Adipocyte (in vitro differentiated cells): ENCODE measurements around the gene KCNMA1.

ENCODE experiments used
- DNase-seq: peaks from one replicate; pipeline ENCODE4 v3.0.0-alpha.2; 2015; ENCODE audit warnings: low read depth
- H3K27me3 ChIP-seq: replicated peaks from 2 replicates; pipeline ENCODE4 v1.7.0; 2013; ENCODE audit warnings: mild to moderate bottlenecking, low read length, moderate library complexity; ENCODE audit not compliant: control insufficient read depth, insufficient read depth
- H3K36me3 ChIP-seq: 2 replicates; pipeline ENCODE4 v1.7.0; 2013; ENCODE audit warnings: low read length, mild to moderate bottlenecking, moderate library complexity; ENCODE audit not compliant: control insufficient read depth, insufficient read depth, severe bottlenecking
- H3K4me1 ChIP-seq: 2 replicates; pipeline ENCODE4 v1.7.0; 2013; ENCODE audit warnings: mild to moderate bottlenecking, low read length, moderate library complexity; ENCODE audit not compliant: control insufficient read depth, insufficient read depth
- H3K4me3 ChIP-seq: 2 replicates; pipeline ENCODE4 v1.7.0; 2013; ENCODE audit warnings: mild to moderate bottlenecking, low read length, moderate library complexity
- H3K9ac ChIP-seq: 2 replicates; pipeline ENCODE4 v1.7.0; 2013; ENCODE audit warnings: mild to moderate bottlenecking, low read length, moderate library complexity
- H3K9me3 ChIP-seq: 2 replicates; pipeline ENCODE4 v1.7.0; 2013; ENCODE audit warnings: mild to moderate bottlenecking, low read length, moderate library complexity; ENCODE audit not compliant: control insufficient read depth

Gene KCNMA1

GRCh38 chr10:77675347-77675746 lies 37.7 kb upstream of the KCNMA1 start:
- Histone ChIP-seq H3K27me3 (peaks cover 21% of the 10 kb centered on the region), H3K4me1 (no peaks in the 10 kb centered on the region), H3K9ac (no peak overlapping the region), H3K9me3 (peaks cover 3% of the 10 kb centered on the region), H3K4me3 (no peak overlapping the region), H3K36me3 (no peaks in the 10 kb centered on the region)
- no peak for DNase-seq

- peaks cover 3% of the 10 kb centered on the region for H3K9me3 ChIP-seq
- H3K36me3 ChIP-seq: no peaks in the 10 kb centered on the region
- H3K4me1 ChIP-seq: no peaks in the 10 kb centered on the region
- H3K9ac ChIP-seq: no peak overlapping the region
- DNase-seq: no peak
- no peak overlapping the region for H3K4me3 ChIP-seq
- H3K27me3 ChIP-seq: peaks cover 21% of the 10 kb centered on the region
Measured at GRCh38 chr10:77673515-77674140, 36.0 kb upstream of the KCNMA1 start.

GRCh38 chr10:77673101-77673500 lies 35.5 kb upstream of the KCNMA1 start:
- Histone ChIP-seq H3K9ac (no peak overlapping the region), H3K27me3 (peaks cover 21% of the 10 kb centered on the region), H3K4me1 (no peaks in the 10 kb centered on the region), H3K9me3 (peaks cover 3% of the 10 kb centered on the region), H3K4me3 (no peak overlapping the region), H3K36me3 (no peaks in the 10 kb centered on the region)
- DNase-seq: no peak

GRCh38 chr10:77671594-77672252 lies 34.1 kb upstream of the KCNMA1 start:
- Histone ChIP-seq H3K4me3 (no peak overlapping the region), H3K4me1 (no peaks in the 10 kb centered on the region), H3K9me3 (peaks cover 3% of the 10 kb centered on the region), H3K36me3 (no peaks in the 10 kb centered on the region), H3K27me3 (peaks cover 22% of the 10 kb centered on the region), H3K9ac (no peak overlapping the region)
- DNase-seq: no peak

GRCh38 chr10:77670817-77671443 lies 33.3 kb upstream of the KCNMA1 start:
- no peak overlapping the region for H3K9ac ChIP-seq
- H3K36me3 ChIP-seq: no peaks in the 10 kb centered on the region
- peaks cover 3% of the 10 kb centered on the region for H3K9me3 ChIP-seq
- no peaks in the 10 kb centered on the region for H3K4me1 ChIP-seq
- H3K27me3 ChIP-seq: peaks cover 27% of the 10 kb centered on the region
- DNase-seq: no peak
- no peak overlapping the region for H3K4me3 ChIP-seq

GRCh38 chr10:77669892-77670291 lies 32.3 kb upstream of the KCNMA1 start:
- Histone ChIP-seq H3K4me1 (no peaks in the 10 kb centered on the region), H3K36me3 (no peaks in the 10 kb centered on the region), H3K27me3 (peaks cover 27% of the 10 kb centered on the region), H3K9ac (no peak overlapping the region), H3K9me3 (peaks cover 3% of the 10 kb centered on the region), H3K4me3 (no peak overlapping the region)
- DNase-seq: peak; percentile 4

- no peak overlapping the region for H3K4me3 ChIP-seq
- no peaks in the 10 kb centered on the region for H3K4me1 ChIP-seq
- H3K9ac ChIP-seq: no peak overlapping the region
- H3K27me3 ChIP-seq: peaks cover 27% of the 10 kb centered on the region
- DNase-seq: no peak
- no peaks in the 10 kb centered on the region for H3K36me3 ChIP-seq
- H3K9me3 ChIP-seq: peaks cover 3% of the 10 kb centered on the region
Measured at GRCh38 chr10:77667426-77668324, 30.1 kb upstream of the KCNMA1 start.

- no peaks in the 10 kb centered on the region for H3K36me3 ChIP-seq
- H3K4me1 ChIP-seq: no peaks in the 10 kb centered on the region
- no peak for DNase-seq
- H3K9me3 ChIP-seq: peaks cover 3% of the 10 kb centered on the region
- H3K9ac ChIP-seq: no peak overlapping the region
- peaks cover 21% of the 10 kb centered on the region for H3K27me3 ChIP-seq
- H3K4me3 ChIP-seq: no peak overlapping the region
Measured at GRCh38 chr10:77666821-77667220, 29.2 kb upstream of the KCNMA1 start.

GRCh38 chr10:77664696-77665095 lies 27.1 kb upstream of the KCNMA1 start:
- Histone ChIP-seq H3K36me3 (no peaks in the 10 kb centered on the region), H3K9me3 (peaks cover 3% of the 10 kb centered on the region), H3K4me1 (no peaks in the 10 kb centered on the region), H3K4me3 (no peak overlapping the region), H3K9ac (no peak overlapping the region), H3K27me3 (peaks cover 6% of the 10 kb centered on the region)
- DNase-seq: no peak

GRCh38 chr10:77664008-77664407 lies 26.4 kb upstream of the KCNMA1 start:
- no peaks in the 10 kb centered on the region for H3K36me3 ChIP-seq
- peaks cover 10% of the 10 kb centered on the region for H3K9me3 ChIP-seq
- no peak overlapping the region for H3K9ac ChIP-seq
- no peak for DNase-seq
- no peak overlapping the region for H3K4me3 ChIP-seq
- no peaks in the 10 kb centered on the region for H3K4me1 ChIP-seq
- peaks cover 6% of the 10 kb centered on the region for H3K27me3 ChIP-seq

GRCh38 chr10:77661674-77662073 lies 24.1 kb upstream of the KCNMA1 start:
- no peak overlapping the region for H3K9ac ChIP-seq
- peaks cover 29% of the 10 kb centered on the region for H3K9me3 ChIP-seq
- H3K27me3 ChIP-seq: peaks cover 4% of the 10 kb centered on the region
- no peaks in the 10 kb centered on the region for H3K4me1 ChIP-seq
- H3K36me3 ChIP-seq: no peaks in the 10 kb centered on the region
- no peak for DNase-seq
- H3K4me3 ChIP-seq: no peak overlapping the region
